Measurements from ENCODE around the gene KRT2.
"Not testable (repeated sequence)": the region's sequence is repeated elsewhere in the genome, so short reads cannot be mapped to it uniquely, and the experiment has no call there.

The KRT2 gene

DNA sequence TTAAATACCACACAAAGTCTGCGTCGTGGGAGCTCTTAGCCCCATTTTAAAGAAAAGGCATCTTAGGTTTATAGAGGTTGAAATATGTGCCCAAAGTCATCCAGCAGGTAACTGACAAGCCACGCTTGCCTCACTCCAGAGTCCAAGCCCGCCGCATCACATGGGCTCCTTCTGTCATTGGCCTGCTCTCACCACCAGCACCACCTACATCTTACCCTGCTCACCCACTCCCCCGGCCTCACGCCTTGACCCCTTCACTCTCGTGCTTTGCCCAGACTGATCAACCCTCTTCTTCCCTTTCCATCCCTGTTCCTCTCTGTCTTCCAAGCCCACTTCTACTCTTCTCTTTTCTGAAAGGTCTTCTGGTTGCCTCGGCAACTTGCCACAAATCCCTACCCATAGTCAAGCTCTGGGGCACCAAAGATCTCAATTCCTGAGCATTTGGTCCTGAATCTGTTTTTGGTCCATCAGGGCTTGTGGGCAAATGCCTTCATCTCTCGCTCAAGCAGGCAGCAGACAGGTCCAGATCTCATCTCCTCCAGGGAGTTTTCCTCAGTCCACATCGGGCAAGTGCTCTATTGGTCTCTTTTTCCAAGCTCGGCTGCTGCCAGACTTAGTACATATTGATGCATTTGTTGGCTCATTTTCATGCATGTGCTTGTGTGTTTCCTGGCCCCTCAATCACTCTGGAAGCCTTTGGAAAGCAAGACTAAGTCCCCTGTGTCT, 31.7 kb upstream of the KRT2 start:
- no peak for DNase-seq

DNA sequence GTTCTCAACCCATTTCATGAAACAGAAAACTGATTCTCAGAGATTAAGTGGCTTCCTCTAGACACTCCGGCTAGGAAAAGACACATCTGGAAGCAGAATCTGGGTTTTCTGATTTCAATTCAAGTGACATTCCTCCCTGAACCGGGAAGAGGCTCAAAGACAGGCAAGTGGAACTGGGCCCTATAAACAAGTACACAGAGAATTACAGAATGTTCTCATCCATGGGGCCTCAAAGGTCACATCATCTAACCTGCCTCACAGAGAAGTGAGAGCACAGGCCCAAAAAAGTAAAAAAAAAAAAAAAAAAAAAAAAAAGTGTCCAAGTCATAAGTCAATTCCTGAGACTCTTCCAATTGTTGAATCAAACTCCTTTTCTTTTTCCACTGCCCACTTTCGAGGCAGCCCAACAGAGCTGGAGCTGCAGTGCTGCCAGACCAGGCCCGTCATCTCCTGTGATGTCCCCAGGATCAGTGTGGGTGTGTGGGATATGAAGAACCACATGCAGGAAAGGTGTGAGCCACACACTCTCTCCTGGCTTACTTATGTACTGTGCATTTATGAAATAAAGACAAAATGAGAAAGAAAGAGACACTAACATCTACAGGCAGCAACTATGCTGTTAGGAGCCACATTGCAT, 31.0 kb upstream of the KRT2 start:
- no peak for DNase-seq

DNA sequence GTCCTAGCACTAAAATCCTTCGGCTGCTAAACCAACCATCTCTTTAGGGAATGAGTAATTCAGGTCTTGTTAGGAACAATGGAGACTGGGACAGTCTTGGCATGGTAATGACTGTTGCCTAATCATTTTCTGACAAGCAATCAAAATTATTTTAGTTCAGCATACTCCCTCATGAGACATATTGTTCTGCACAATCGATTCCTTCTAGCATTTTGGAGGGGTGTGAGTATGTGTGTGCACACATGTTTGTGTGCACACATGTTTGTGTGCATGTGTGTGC, 30.3 kb upstream of the KRT2 start:
- no peak for DNase-seq

DNA sequence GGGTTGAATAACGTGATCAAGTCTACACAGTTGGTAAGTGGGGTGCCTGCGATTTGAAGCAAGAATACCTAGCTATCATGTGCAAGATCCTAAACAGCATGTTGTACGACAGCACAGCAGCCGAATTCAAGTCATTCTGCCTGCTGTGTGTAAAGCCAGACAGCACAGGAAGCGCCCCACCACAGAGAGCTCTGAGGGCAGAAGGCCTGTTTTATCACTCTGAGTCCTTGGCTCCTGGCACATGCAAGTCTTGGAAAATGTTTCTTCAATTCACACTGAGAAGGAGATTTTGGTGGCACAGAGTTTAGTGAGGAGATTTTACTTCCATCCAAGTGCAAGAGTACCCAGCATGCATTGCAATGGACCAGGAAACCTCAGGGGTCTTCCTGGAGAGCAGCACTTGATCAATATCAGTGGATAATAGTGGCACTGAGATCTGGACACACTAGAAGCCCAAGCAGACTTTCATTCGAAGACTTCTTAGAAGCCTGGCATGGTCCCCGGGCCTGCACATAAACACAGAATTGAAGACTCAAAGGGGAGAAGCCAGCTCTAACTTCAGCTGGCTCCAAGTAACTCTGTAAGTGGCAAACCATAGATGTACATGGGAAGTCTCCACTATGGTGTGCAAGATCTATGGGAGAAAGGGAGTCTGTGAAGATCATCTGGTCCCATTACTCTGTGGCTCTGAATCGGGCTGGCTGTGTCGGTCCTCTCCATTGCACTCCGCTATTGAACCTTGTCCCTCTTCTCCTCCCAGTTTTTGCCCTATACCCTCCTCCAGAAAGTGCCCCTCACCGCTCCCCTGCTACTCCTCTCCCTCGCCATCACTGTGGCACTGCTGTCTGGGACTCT, 29.7 kb upstream of the KRT2 start:
- DNase-seq, result no peak

DNA sequence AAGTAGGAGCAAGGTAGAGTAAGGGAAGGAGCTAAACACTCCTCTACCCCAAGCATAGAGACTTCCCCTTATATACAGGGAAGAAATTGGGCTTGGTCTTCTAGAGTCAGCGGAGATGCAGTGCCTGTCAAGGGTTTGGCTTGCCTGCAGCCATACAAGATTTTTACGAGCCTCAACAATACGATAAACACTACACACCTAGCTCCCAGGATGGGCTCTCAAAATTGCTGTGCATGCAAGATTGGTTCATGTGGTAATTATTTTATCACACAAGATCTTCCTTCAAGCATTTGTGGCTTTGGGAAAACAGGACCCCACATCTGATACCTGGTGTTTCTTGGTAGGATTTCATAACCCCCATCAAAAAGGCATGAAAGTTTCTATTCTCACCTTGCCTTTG, 28.4 kb upstream of the KRT2 start, which contains the start of gene KRT1:
KRT1 (minus strand) TSS at position 45 of the 400 bp plus-strand sequence. CDS start 59 bp downstream, outside the sequence.
- no peak for DNase-seq

DNA sequence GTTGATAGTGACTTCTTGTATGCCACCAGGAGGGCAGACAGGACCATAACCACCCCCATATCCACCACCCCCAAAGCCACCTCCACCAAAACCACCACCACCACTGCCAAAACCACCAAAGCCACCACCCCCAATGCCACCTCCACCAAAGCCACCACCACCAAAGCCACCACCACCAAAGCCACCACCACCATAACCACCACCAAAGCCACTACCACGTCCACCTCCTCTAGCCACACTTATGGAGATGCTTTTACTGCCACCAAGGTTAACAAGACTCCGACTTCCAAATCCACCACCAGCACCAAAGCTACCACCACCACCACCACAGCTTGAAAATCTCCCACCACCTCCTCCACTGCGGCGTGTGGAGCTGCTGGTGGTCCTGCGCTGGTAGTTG, 27.9 kb upstream of the KRT2 start:
- DNase-seq, result no peak

DNA sequence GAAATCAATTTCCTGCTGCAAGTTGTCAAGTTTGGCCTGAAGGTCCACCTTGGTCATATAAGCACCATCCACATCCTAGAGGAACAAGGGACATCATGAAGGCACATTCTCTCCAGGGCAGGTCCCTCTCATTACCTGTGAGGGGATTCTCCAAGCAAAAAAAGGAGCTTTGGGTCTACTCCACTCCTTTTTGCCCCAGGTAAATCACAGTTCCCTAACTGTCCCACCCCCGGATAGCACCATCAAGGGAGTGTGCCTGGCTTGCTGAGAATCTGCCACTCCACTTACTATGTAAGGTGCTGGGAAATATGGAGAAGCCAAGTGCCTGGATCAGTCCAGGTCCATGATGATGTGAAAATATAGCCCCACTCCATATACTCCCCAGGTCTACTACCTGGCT, 25.7 kb upstream of the KRT2 start:
- no peak for DNase-seq

DNA sequence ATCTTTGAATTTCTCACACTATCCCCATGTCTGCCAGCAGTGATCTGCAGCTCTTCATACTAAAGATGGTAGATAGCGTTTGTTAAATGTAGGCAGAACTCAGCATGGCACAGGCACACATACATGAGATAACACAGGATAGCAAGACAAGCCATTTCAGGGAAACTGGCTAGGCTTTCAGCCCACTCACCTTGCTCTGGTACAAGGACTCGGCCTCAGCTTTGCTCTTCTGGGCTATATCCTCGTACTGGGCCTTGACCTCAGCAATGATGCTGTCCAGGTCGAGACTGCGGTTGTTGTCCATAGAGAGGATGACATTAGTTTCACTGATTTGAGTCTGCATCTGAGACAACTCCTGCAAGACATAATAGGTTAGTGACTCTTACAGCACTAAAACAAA, 25.1 kb upstream of the KRT2 start:
- no peak for DNase-seq

DNA sequence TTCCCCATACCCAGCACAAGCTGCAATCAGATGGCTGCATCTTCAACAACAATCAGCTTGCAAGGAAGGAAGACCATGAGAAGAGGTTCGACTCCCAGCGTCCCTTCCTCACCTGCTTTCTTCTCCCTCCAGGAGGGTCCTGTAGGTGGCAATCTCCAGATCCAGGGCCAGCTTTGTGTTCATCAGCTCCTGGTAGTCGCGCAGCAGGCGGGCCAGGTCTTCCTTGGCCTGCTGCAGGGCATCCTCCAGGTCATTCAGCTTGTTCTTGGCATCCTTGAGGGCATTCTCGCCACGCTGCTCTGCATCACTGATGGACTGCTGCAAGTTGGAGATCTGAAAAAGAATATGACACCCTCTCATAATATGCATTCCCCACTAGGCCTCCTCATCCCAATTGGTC, 24.2 kb upstream of the KRT2 start:
- DNase-seq, result no peak

DNA sequence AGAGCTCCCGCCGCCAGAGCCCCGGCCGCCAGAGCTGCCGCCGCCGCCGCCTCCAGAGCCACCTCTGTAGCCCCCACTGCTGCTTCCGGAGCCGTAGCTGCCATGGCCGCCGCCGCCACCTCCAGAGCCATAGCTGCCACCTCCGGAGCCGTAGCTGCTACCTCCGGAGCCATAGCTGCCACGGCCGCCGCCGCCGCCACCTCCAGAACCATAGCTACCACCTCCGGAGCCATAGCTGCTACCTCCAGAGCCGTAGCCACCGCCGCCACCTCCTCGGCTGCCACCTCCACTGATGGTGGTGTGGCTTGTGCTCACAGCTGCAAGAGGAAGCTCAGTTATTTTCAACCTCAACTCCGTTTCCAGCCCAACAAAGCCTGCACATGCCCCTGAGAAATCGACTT, 23.3 kb upstream of the KRT2 start:
- no peak for DNase-seq

DNA sequence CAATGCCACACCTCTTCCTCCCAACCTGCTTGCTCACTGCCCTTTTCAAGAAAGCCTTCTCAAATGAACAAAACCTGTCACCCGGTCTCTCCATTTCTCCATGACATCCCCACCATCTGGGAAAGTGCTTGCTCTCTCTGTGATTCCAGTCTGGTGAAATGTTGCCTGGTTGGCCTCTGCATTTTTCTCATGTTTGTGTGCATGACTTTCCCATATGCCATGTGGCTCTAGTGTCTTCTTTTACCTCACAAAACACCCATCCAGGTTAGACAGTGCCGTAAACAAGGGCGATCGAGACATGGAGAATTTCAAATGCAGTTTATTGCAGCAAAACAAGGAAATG, 22.4 kb upstream of the KRT2 start:
- DNase-seq, result no peak

DNA sequence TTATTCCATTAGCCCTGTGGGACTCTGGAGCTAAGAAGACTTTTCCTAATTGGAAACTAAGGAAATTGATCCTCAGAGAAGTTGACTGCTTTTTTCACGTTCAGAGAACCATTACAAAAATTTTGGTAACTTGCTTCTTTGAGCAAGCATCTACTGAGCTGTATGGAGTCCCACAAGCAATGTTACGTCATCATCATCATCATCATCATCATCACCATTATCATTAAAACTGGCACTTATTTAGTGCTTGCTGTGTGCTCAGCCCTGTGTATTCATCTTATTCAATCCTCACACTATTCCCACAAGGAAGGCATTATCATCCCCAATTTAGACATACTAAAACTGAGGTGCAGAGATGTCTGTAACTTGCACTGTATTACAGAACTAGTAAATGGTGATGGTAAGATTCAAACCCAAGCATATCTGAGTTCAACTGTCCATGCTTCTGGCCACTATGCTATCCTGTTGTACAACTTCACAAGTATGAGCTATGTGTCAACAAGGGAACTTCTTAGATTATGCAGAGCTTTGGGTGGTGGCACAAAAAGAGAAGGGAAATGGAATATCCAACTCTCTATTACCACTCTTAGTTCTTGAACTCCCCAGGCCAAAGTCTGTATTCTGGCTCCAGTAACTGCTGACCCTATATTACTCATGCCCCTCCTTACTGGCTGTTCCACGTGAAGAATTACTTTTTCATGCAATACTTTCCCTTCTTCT, 21.9 kb upstream of the KRT2 start:
- no peak for DNase-seq

DNA sequence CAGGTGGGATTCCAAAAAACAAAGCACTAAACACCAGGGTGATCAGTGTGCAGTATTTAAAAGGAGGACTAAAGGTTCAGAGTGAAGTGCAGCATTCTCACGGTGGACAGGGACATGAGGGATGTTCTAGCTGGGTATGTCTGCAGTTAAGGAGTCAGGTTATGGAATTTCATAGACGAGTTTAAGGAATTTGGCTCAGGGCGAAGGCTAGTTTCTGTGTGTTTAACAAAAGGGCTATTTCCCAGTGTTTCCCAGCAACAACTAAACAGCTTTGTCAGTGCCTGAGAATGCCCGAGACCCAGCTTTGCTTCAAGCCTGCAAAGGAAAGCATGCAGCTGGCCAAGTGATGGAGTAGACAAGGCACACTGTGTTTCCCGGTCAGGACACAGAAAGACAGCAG, 21.2 kb upstream of the KRT2 start:
- no peak for DNase-seq

DNA sequence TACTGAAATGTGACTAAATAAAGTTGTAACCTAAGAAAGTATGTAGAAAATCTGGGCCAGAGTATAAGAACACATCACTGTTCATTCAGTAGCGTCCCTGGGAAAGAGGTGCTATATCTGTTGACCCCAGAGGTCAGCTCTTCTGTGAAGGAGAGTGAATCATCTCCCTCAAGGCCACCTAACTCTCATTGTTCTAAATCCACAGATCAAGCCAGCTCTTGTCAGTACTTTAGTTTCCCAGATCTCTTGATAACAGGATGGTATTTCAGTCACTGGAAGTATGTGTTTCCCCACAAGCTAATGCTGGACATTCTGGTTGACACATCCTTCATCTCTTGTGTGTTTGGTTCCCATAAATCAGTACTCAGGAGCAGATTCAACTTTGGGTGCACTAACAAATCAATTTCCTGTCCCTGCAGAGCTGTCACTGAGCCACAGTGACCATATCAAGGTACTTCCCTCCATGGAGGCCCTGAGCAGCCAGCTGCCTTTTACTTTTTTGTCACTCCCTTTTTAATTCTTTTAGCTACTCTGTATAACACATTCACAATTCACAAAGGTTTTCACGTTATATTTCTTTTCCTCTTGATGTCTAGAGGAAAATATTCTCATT, 20.4 kb upstream of the KRT2 start:
- no peak for DNase-seq

DNA sequence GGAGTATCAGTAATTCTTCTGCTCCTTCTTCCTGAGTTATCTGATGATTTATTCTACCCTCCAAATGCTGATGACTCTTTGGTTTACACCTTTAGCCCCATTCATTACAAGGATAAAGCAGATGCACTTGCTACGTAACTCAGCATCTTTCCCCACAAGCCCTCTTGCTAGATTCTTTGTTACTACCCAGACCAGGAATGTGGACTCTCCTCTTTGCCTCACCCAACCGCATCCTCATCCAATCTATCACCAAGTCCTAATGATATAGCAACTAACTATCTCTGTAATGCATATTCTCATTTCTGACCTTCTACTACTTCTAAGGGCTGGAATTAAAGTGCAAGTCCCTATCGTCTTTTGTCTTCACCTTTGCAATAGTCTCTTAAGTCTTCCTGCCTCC, 18.9 kb upstream of the KRT2 start:
- DNase-seq, result no peak

DNA sequence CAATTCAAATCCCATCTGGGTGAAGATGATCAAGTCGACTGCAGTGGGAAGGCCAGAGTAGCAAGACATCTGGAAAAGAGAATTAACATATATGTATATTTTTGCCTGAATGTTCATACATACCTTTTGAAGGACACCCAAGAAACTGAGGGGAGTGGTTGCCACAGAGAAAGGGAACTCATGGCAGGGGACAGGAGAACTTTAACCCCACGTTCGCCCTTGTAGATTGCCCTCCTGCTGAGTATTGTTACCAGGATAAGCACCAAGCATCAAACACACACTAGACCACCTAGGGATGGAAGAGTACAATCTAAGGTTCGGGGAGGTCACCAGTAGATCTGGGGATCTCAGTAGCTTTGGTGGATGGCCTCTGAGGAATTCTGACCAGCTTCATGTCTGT, 18.5 kb upstream of the KRT2 start:
- DNase-seq, result no peak

DNA sequence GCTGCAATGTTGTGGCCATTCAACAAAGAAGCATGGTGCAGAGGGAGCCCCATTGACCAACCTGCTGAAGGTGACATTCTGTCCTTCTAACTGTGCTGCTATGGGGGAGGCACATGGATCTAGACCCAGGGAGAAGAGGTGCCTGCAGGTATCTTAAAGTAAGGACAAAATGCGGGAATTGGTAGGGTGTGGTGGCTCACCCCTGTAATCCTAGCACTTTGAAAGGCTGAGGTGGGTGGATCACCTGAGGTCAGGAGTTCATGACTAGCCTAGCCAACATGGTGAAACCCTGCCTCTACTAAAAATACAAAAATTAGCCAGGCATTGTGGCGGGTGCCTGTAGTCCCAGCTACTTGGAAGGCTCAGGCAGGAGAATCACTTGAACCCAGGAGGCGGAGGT, 17.9 kb upstream of the KRT2 start:
- not testable (repeated sequence) for DNase-seq

DNA sequence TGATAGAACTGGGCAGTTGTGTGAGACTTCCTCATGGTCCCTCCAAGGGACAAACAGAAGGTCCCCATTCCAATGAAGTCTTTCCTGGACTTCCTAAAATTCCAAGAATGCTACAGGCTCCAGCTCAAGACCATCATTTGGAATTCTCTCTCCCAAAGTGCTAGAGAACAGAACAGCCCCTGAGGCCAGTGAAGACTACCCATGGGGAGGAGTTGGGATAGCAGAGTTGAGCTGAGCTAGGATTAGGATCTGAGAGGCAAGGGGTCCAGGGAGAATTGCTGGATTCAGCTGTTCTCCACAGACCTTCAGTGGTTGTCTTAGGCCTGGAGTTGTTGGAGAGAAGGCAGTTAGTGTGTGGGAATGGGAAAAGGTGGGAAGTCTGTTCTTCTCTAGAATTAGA, 17.4 kb upstream of the KRT2 start:
- DNase-seq, result no peak

DNA sequence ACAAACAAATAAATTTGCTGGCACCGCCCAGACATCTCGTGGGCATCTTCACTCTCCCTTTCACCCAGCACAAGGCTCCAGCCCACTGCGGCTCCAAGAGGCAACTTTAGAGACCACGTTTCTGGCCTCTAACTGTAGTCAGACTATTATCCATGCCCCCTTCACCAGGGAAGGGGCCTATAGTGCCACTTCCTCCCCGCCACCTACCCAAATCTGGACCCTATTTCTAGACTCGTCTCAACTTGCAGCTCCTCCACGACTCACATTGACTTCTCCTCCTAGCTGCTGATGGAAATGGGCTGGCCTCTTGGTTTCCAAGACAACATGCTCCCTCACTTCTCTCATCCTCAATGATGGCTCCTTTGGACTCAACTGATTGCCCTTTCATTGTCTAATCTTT, 15.9 kb upstream of the KRT2 start:
- no peak for DNase-seq

DNA sequence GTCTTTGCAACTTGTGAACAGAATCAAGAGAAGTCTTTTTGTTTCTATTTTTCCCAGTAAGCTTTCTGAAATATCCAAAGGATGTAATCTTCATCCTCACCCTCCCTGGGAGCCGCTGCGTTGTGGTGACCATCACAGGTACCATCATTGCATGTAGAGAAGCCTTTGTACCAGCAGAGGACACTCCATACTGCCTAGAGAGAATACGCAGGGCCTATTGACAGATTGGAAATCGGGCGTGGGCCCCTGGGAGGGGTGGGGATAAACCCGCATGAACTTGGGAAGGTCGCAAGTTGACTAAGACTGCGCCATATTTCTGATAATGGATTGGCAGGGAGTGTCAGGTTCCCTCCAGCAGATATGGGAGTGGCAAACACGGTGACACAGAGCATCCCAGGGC, 15.5 kb upstream of the KRT2 start:
- peak; percentile 26 for DNase-seq

DNA sequence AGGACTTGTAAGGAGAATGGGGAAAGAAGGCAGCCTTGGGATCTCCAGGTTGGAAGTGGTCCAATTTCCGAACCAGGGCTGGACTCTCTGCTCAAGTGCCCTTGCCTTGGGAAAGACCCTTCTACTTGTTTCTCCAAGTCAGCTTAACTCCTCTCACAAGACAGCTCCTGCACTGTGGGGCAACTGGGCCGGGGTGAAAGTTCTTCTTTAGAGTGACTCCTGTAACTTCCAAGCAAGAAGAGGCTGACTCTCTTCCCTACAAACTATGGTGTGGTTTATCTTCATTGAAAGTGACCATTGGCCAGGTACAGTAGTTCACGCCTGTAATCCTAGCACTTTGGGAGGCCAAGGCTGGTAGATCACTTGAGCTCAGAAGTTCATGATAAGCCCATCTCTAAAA, 14.5 kb upstream of the KRT2 start:
- DNase-seq, result no peak

DNA sequence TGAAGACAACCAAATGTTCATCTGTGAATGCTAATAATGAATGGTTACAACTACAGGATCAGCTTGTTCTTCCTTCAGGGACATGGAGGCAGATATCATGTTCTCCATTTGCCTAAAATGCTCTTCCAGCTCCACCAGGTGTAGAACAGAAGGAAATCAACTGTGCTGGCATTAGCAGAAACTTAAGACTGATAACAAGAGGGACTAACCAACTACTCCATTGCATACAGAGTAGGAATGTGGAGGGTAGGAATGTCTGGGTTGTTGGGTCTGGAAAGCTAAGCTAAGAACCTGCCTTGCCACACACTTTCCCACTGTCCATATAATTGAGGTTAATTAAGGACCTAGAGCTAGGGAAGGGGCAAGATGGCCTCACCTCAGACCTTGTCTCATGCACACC, 11.4 kb upstream of the KRT2 start:
- no peak for DNase-seq

DNA sequence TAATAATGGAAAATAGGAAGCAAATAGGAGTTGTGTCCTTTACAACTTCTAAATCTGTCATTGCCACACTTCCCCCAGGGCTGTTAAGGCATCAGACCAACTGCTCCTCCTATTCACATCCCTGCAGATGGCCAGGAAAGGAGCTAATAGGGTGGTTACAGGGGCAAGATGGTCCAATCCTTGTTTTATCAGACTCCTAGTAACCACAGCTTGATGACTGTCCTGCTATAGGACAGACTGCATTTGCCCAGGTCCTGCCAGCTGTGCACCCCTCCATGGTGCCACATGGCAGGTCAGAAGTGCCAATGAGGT, 10.9 kb upstream of the KRT2 start:
- no peak for DNase-seq

Measured in NCI-H69 (cell line).